Fibroblast of villous mesenchyme (primary cell): ENCODE data around the gene FBLIM1. TPM values are rescaled to one million over a fixed set of nuclear protein-coding genes. Genes with fewer than 3 reads are reported as not detected.

ENCODE experiments used
- DNase-seq: peaks from one replicate; pipeline ENCODE4 v3.0.0-alpha.2; 2010; ENCODE audit warnings: low read depth
- H3K4me3 ChIP-seq: 2 replicates; pipeline ENCODE4 v1.5.1; 2011; ENCODE audit warnings: low read depth, mild to moderate bottlenecking, low read length
- total RNA-seq: library from RNA; depleted of rRNA; stranded (reverse); fragments of >200 nt; gene quantifications from 2 replicates; pipeline ENCODE4 v1.2.3, GENCODE V29; 2012
- TF ChIP-seq, protein P1 (sequence below): IDR thresholded peaks from 2 replicates; pipeline ENCODE4 v1.5.1; 2012; ENCODE audit warnings: low read depth, mild to moderate bottlenecking, low read length; ENCODE audit not compliant: insufficient read depth

Gene FBLIM1
- total RNA-seq, 1 donor: 188 TPM

DNA sequence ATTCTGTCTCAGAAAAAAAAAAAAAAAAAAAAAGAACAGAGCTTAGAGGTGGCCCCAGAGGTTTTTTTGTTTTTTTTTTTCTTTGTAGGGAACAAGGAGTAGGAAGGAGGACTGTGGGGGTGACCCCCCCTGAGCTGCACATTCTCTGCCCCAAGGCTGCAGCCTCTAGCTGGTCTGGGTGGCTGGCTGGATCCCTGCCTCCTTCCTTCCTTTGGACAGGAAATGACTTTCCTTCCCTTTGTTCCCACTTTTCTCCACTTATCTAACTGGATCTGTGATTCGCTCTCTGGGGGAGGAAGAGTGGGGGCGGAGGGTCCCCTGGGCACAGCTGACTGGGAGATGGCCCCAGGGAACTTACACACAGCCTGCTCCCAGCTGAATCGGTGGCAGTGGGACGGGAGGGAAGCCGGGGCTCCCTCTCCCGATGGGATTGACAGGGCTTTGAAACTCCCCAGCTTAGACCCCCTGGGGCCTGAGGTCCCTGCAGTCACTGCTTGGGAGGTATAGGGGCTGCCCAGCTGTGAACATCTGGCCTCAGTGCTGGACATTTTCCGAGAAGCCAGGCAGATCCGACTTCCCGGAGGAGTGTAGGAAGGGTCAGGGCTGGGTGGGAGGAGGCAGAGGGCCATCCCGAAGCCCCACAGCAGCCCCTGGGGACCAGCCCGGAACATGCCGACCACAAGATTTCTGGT is 2.1 kb downstream of the FBLIM1 start:
- TF ChIP-seq, protein P1, sequence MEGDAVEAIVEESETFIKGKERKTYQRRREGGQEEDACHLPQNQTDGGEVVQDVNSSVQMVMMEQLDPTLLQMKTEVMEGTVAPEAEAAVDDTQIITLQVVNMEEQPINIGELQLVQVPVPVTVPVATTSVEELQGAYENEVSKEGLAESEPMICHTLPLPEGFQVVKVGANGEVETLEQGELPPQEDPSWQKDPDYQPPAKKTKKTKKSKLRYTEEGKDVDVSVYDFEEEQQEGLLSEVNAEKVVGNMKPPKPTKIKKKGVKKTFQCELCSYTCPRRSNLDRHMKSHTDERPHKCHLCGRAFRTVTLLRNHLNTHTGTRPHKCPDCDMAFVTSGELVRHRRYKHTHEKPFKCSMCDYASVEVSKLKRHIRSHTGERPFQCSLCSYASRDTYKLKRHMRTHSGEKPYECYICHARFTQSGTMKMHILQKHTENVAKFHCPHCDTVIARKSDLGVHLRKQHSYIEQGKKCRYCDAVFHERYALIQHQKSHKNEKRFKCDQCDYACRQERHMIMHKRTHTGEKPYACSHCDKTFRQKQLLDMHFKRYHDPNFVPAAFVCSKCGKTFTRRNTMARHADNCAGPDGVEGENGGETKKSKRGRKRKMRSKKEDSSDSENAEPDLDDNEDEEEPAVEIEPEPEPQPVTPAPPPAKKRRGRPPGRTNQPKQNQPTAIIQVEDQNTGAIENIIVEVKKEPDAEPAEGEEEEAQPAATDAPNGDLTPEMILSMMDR: peak; percentile 2
- DNase-seq: peak; percentile 86

DNA sequence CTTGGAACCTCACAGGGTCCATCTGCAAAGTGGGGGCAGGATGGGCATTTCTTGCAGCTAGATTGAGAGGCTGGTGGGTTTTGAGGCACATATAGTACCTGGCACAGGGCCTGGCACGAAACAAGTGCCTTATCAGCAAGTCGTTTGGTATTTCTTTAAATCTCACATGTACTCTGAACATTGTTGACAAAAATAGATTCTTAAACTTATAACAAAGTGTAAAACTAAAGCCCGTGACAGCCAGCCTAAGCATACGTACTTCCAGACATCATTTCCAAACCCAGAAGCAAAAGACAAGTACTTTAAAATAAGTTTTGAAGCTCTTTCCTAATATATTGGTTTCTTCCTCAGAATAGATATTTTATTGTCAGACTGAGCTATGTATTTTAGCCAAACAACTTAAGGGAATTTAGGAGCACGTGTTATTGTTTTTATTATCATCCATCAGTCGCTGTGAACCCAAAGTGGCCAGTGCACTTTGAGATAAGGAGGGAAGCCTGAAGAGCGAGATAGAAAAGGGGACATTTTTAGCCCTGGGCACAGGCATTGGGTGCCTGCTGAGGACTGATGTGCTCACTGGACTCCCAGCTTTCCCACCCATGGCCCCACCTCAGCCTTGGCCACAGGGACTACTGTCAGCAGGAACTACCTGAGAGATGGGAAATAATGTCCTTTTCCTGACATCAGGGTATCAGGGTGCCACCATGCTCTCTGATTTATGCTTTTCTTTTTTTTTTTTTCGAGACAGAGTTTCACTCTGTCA is 3.0 kb downstream of the FBLIM1 start:
- TF ChIP-seq, protein P1: no peak
- DNase-seq: peak; percentile 67
- peak overlapping the region; percentile 88 for H3K4me3 ChIP-seq

More for the DNA sequence above, 2.1 kb downstream of the FBLIM1 start:
- H3K4me3 ChIP-seq: peak overlapping the region; percentile 88

DNA sequence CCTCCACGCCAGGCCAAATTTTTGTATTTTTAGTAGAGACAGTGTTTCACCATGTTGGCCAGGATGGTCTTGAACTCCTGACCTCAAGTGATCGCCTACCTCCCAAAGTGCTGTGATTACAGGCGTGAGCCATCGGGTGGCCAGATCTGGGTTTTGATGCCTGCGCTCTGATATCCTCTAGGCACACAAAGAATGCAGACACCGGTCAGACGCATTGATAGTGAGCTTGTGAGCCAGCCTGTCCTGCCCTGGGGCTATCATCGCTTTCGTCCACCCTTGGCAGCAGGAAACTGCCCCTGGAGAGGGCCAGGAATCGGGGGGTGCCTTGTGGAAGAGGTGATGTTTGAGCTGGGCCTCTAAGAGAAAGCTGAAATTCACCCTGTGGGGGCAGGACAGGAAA is 4.0 kb downstream of the FBLIM1 start:
- DNase-seq: no peak
- TF ChIP-seq, protein P1: no peak
- H3K4me3 ChIP-seq: no peak overlapping the region

DNA sequence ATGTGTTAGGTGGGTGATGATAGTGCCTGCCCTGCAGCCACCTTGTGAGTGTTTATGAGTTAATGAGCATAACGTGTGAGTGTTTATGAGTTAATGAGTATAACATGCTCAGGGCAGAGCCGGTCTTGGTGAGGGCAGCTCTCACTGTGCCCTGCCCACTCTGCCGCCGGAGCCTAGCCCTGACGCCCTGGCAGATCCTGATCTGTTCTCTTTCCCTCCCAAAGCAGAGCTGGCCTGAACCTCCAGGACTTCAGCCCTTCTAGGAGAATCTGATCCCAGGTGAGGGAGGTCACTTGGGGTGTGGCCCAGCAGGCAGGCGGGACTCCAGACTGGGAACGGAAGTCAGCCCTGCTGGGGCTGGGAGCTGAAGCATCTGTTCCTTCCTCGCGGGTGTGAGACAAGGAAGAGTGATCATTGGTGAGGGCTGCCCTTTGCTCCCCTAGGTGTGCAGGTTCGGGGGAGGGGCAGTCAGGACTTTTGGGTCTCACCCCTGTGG is 5.7 kb downstream of the FBLIM1 start:
- TF ChIP-seq, protein P1: no peak
- DNase-seq: no peak
- H3K4me3 ChIP-seq: no peak overlapping the region

DNA sequence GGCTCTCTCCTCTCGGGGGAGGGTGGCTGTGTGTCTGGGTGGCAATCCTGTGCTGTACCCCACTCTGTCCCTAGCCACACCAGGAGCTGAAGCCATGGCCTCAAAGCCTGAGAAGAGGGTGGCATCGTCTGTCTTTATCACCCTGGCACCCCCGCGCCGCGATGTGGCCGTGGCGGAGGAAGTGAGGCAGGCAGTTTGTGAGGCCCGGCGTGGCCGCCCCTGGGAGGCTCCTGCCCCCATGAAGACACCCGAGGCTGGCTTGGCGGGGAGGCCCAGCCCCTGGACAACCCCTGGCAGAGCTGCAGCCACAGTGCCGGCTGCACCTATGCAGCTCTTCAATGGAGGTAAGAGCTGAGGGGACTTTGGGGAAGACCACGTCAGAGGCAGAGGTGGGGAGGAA is 6.3 kb downstream of the FBLIM1 start:
- no peak for DNase-seq
- H3K4me3 ChIP-seq: no peak overlapping the region
- TF ChIP-seq, protein P1: no peak

DNA sequence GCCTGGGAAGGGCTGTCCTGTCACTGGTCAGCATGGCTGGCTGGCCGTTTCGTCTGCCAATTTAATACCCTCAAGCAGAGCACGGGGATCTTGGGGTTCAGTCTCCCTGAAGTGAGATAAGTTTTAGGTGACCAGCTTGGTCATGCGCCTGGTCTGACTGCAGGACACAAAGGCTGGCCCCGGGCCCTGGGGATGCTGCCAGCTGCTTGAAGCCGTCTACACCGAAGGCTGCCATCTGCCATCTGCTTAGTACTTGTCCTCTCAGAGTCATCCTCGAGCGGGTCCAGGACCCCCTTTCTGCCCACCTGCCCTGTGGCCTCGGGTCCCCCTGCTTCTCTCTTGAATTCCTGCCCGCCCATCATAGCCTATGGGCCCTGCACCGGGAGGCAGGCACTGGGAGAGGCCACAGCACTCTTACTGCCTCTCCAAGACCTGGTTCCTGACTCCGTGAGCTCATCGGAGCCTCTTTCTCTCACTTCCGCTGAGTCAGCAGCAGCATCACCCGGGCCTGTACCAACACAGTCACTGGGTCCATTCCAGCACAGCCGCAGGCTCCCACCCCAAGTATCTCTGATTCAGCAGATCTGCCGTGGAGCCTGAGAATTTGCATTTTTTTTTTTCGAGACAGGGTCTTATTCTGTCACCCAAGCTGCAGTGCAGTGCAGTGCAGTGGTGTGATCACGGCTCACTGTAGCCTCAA is 7.0 kb downstream of the FBLIM1 start:
- TF ChIP-seq, protein P1: no peak
- no peak overlapping the region for H3K4me3 ChIP-seq
- DNase-seq: peak; percentile 88
